ENCODE data around the gene NUTM2B.
"Not testable (repeated sequence)": the region's sequence is repeated elsewhere in the genome, so short reads cannot be mapped to it uniquely, and the experiment has no call there.

DNA sequence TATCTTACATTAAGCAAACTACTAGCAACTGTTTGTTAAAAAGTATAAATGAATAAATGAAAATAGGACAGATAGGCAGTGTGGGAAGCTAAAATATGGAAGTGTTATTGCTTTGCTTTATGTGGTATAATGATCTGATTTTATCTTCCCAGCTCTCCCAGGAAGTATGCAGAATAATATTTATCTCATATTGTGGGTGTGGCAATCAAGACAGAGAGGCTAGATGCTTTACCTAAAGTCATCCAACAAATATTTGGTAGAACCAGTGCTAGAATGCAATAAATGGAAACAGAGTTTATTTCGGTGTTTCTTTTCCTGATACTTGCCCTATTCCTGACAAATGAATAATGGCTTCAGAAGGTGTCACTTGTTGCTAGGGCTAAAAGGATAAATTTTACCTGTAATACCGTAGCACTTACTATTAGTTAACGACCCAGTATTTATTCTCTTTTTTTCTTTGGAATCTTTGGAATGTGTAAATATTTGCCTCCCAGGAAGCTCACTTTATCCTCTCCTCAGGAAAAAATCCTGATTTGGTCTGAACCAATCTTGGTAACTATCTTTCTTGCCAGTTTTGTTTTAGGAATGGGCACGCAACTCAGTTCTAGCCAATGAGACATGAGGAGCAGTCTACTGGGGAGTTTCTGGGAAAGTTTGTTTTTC is 14.0 kb downstream of the NUTM2B start:
- TF ChIP-seq, protein P1, sequence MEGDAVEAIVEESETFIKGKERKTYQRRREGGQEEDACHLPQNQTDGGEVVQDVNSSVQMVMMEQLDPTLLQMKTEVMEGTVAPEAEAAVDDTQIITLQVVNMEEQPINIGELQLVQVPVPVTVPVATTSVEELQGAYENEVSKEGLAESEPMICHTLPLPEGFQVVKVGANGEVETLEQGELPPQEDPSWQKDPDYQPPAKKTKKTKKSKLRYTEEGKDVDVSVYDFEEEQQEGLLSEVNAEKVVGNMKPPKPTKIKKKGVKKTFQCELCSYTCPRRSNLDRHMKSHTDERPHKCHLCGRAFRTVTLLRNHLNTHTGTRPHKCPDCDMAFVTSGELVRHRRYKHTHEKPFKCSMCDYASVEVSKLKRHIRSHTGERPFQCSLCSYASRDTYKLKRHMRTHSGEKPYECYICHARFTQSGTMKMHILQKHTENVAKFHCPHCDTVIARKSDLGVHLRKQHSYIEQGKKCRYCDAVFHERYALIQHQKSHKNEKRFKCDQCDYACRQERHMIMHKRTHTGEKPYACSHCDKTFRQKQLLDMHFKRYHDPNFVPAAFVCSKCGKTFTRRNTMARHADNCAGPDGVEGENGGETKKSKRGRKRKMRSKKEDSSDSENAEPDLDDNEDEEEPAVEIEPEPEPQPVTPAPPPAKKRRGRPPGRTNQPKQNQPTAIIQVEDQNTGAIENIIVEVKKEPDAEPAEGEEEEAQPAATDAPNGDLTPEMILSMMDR (IDR thresholded peaks at IDR 0.05): not testable (repeated sequence)
- TF ChIP-seq POLR2A (IDR thresholded peaks at IDR 0.05): not testable (repeated sequence)

Measured in thyroid gland (tissue), 4 donors.